Left ventricle myocardium inferior (tissue), 1 donor: Measurements from ENCODE around the gene HLX. TPM values are rescaled to one million over a fixed set of nuclear protein-coding genes. Genes with fewer than 3 reads are reported as not detected.

Source experiments
- DNase-seq: peaks from one replicate; pipeline ENCODE4 v3.0.0-alpha.2; 2020
- H3K27ac ChIP-seq: fragments of 200-600 bp; replicated peaks from 2 replicates; pipeline ENCODE4 v1.8.0; 2021
- H3K27me3 ChIP-seq: fragments of 200-600 bp; 2 replicates; pipeline ENCODE4 v1.8.0; 2021; ENCODE audit warnings: low read depth
- H3K36me3 ChIP-seq: fragments of 200-600 bp; 2 replicates; pipeline ENCODE4 v1.8.0; 2021
- H3K4me1 ChIP-seq: fragments of 200-600 bp; 2 replicates; pipeline ENCODE4 v1.8.0; 2021
- H3K4me3 ChIP-seq: fragments of 200-600 bp; 2 replicates; pipeline ENCODE4 v1.8.0; 2021; ENCODE audit warnings: mild to moderate bottlenecking, moderate library complexity
- H3K9me3 ChIP-seq: fragments of 200-600 bp; replicated peaks from 2 replicates; pipeline ENCODE4 v1.8.0; 2021
- intact Hi-C: fragments of 100-400 bp; cut with micrococcal nuclease; formaldehyde crosslinking; loops from one replicate; pipeline ENCODE4 v1.11.0; 2022
- total RNA-seq: library from RNA; stranded (reverse); fragmentation: NEBNext Ultra II Directional; extraction: Animal tissue kit (Norgen Biotek cat#: 25700); gene quantifications from one replicate; pipeline ENCODE4 v1.2.1, GENCODE V29; 2021
- TF ChIP-seq, protein P1 (sequence below): fragments of 200-600 bp; IDR thresholded peaks from 2 replicates; pipeline ENCODE4 v1.8.0; 2021; ENCODE audit warnings: antibody characterized with exemption, mild to moderate bottlenecking, borderline replicate concordance
- donor health status: DM: no; HTN: yes; CAD: no; lungs with severe emphysema.

The HLX gene
- total RNA-seq, 1 donor from 2014 or later: 3.5 TPM

DNA sequence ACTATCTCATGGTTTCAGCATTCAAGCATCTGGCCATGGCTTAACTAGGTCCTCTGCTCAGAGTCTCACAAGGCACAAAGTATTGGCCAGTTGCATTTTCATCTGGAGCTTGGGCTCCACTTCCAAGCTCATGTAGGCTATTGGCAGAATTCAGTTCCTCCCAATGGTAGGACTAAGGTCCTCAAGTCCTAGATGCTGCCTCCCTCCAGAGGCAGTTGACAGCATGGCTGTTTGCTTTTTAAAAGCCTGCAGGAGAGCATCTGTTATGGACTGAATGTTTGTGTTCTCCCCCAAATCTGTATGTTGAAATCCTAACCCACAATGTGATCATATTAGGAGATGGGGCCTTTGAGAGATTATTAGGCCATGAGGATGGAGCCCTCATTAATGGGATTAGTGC, 38.0 kb upstream of the HLX start:
- Histone ChIP-seq H3K9me3 (peaks cover 2% of the 10 kb centered on the region), H3K4me3 (no peak overlapping the region), H3K4me1 (peaks cover 52% of the 10 kb centered on the region), H3K27ac (no peak overlapping the region), H3K27me3 (no peaks in the 10 kb centered on the region), H3K36me3 (no peaks in the 10 kb centered on the region)
- TF ChIP-seq, protein P1, sequence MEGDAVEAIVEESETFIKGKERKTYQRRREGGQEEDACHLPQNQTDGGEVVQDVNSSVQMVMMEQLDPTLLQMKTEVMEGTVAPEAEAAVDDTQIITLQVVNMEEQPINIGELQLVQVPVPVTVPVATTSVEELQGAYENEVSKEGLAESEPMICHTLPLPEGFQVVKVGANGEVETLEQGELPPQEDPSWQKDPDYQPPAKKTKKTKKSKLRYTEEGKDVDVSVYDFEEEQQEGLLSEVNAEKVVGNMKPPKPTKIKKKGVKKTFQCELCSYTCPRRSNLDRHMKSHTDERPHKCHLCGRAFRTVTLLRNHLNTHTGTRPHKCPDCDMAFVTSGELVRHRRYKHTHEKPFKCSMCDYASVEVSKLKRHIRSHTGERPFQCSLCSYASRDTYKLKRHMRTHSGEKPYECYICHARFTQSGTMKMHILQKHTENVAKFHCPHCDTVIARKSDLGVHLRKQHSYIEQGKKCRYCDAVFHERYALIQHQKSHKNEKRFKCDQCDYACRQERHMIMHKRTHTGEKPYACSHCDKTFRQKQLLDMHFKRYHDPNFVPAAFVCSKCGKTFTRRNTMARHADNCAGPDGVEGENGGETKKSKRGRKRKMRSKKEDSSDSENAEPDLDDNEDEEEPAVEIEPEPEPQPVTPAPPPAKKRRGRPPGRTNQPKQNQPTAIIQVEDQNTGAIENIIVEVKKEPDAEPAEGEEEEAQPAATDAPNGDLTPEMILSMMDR: peak; percentile 30
- intact Hi-C loops: no loop called here
- no peak for DNase-seq

DNA sequence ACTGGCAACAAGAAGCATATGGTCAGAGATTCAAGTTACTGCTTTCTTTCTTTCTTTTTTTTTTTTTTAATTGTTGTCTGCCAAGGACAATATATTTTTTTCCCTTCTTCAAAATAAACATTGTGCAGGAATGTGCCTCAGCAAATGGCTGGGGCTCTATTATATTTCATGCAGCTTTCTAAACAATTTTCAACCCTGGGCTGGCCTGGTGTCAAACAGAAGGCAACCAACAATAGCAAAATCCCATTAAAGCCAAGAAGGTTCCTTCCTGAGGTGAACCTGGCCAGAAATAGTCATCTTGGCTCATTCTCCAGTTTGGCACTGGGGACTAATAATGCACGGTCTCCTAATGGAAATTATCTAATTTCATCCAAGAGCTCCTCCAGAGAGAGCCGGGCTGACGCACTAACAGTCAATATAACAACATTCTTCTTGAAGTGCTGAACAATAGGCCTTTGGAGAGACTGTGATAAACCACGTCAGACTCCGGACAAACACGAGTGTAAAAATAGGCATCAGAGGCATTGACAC, 35.7 kb upstream of the HLX start:
- H3K4me1 ChIP-seq: peaks cover 52% of the 10 kb centered on the region
- peaks cover 12% of the 10 kb centered on the region for H3K9me3 ChIP-seq
- no peaks in the 10 kb centered on the region for H3K36me3 ChIP-seq
- peak; percentile 32 for DNase-seq
- TF ChIP-seq, protein P1: no peak
- intact Hi-C loops: no loop called here
- peak overlapping the region; percentile 73 for H3K27ac ChIP-seq
- H3K27me3 ChIP-seq: no peaks in the 10 kb centered on the region
- no peak overlapping the region for H3K4me3 ChIP-seq

DNA sequence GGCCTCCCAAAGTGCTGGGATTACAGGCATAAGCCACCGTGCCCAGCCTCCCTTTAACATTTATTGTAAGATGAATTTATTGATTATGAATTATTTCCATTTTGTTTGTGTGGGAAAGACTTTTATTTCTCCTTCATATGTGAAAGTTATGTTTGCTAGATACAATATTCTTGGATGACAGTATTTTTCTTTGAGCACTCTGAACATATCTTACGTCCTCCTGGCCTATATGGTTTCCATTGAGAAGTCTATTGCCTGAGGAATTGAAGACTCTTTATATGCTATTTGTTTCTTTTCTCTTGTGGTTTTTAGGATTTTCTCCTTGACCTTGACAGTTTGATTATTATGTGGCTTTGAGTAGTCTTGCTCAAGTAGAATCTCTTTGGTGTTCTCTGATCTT, 26.8 kb upstream of the HLX start:
- Histone ChIP-seq H3K27me3 (no peaks in the 10 kb centered on the region), H3K4me1 (no peaks in the 10 kb centered on the region), H3K36me3 (no peaks in the 10 kb centered on the region), H3K27ac (no peak overlapping the region), H3K4me3 (no peak overlapping the region), H3K9me3 (peaks cover 92% of the 10 kb centered on the region)
- intact Hi-C loops: no loop called here
- DNase-seq: no peak
- TF ChIP-seq, protein P1: no peak

DNA sequence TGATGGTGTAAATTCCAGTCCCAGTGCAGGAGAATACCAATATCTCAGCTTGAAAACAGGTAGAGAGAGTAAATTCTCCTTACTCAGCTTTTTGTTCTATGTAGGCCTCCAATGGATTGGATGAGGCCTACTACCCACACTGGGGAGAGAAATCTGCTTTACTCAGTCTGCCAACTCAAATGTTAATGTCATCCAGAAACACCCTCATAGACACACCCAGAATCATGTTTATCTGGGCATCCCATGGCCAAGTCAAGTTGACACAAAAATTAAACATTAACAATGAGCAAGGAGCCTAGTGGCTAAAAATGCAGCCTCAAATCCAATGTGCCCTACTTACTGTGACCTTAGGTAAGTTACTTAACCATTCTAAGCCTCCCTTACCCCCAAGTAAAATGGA, 6.9 kb upstream of the HLX start:
- Histone ChIP-seq H3K4me1 (peaks cover 36% of the 10 kb centered on the region), H3K27me3 (no peaks in the 10 kb centered on the region), H3K9me3 (peaks cover 4% of the 10 kb centered on the region), H3K36me3 (no peaks in the 10 kb centered on the region), H3K4me3 (no peak overlapping the region), H3K27ac (no peak overlapping the region)
- intact Hi-C loops: loop anchor here (10.0 kb wide), 2 partner anchors 57 to 333 kb away; no protein-coding TSS in a partner anchor
- TF ChIP-seq, protein P1: no peak
- no peak for DNase-seq

DNA sequence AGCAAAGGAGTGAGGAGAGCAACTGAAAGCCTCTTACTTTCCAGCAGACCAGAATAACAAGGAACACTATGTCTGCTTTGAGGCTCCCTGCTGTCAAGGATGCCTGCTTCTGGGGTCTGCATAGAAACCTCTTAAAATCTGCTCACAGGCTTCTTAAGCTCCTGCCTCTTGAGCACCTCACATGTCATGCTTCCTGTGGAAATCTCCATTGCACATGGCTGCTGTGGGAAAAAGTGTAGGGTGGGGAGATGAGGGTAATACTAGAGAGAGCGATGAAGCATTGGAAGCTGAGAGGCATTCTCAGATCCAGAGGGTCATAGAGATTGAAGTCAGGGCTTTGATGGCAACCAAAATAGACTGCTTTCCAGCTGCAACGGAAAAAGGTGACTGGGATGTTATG, 6.2 kb upstream of the HLX start:
- Histone ChIP-seq H3K4me1 (peaks cover 44% of the 10 kb centered on the region), H3K36me3 (no peaks in the 10 kb centered on the region), H3K9me3 (no peaks in the 10 kb centered on the region), H3K27ac (no peak overlapping the region), H3K4me3 (no peak overlapping the region), H3K27me3 (no peaks in the 10 kb centered on the region)
- intact Hi-C loops: loop anchor here (10.0 kb wide), 2 partner anchors 58 to 332 kb away; no protein-coding TSS in a partner anchor
- no peak for DNase-seq
- TF ChIP-seq, protein P1: no peak
